SK-N-MC (cell line): ENCODE measurements around the gene CTBP2.

ENCODE experiments used
- EZH2 ChIP-seq: fragments of 200-600 bp; sonication (generic); IDR thresholded peaks from one replicate; pipeline ENCODE4 v1.6.1; 2017; ENCODE audit warnings: antibody characterized with exemption
- FOXP2 ChIP-seq: optimal IDR thresholded peaks from 2 replicates; pipeline ENCODE3; 2011; ENCODE audit warnings: mild to moderate bottlenecking, moderate library complexity; ENCODE audit not compliant: insufficient read depth; ENCODE audit errors: extremely low read length, control extremely low read depth
- POLR2AphosphoS5 ChIP-seq: IDR thresholded peaks from 2 replicates; pipeline ENCODE4 v1.6.1; 2012; ENCODE audit warnings: mild to moderate bottlenecking, low read depth, low read length, borderline replicate concordance

- TF ChIP-seq POLR2AphosphoS5: no peak
- TF ChIP-seq EZH2: no peak
- no peak for TF ChIP-seq FOXP2
These were observed 136.4 kb downstream of the CTBP2 start for GRCh38 chr10:125023862-125024496.
